Thyroid gland (tissue), 4 donors: ENCODE measurements around the gene FXYD3. TPM values are rescaled to one million over a fixed set of nuclear protein-coding genes. Genes with fewer than 3 reads are reported as not detected.

Experiments used
- DNase-seq, 2 donors: peaks; one replicate each; pipeline ENCODE4 v3.0.0-alpha.2; 2019
- H3K27ac ChIP-seq, 3 donors: fragments of 200-600 bp; sonication (generic); 1 replicate in 2 of 3; 2 replicates in 1 of 3; pipeline ENCODE4 v1.5.1; 2016 to 2019; ENCODE audit warnings: mild to moderate bottlenecking in 1 of 3, moderate library complexity in 1 of 3
- H3K27me3 ChIP-seq: fragments of 200-600 bp; sonication (generic); one replicate; pipeline ENCODE4 v1.5.1; 2019
- H3K36me3 ChIP-seq, 2 donors: fragments of 200-600 bp; sonication (generic); one replicate each; pipeline ENCODE4 v1.5.1; 2016 to 2019
- H3K4me1 ChIP-seq, 2 donors: fragments of 200-600 bp; sonication (generic); one replicate each; pipeline ENCODE4 v1.5.1; 2017 to 2019
- H3K4me3 ChIP-seq, 3 donors: fragments of 200-600 bp; sonication (generic); replicated peaks in 1 of 3; 1 replicate in 2 of 3; 2 replicates in 1 of 3; pipeline ENCODE4 v1.5.1; 2016; ENCODE audit warnings: mild to moderate bottlenecking in 1 of 3
- H3K9me3 ChIP-seq: fragments of 200-600 bp; sonication (generic); one replicate; pipeline ENCODE4 v1.5.1; 2017
- CTCF ChIP-seq, 6 experiments: fragments of 200-600 bp in 3 of 6; fragments of 450-650 bp in 3 of 6; sonication (generic) in 3 of 6; IDR thresholded peaks; one replicate each; pipeline ENCODE4 v1.5.1; 2016 to 2019; ENCODE audit warnings: antibody characterized with exemption in 6 of 6, mild to moderate bottlenecking in 2 of 6, inconsistent platforms in 1 of 6, moderate library complexity in 1 of 6
- POLR2A ChIP-seq, 2 donors: fragments of 450-650 bp; IDR thresholded peaks; one replicate each; pipeline ENCODE4 v1.6.1; 2017; ENCODE audit warnings: antibody characterized with exemption in 2 of 2, mild to moderate bottlenecking in 2 of 2, moderate library complexity in 1 of 2
- WGBS, 2 donors: methylation state at CpG; one replicate each; pipeline ENCODE4 v1.1.5; 2017; 5-methylcytosine and 5-hydroxymethylcytosine counted together
- intact Hi-C: fragments of 100-400 bp; cut with DNase I; formaldehyde crosslinking; loops from one replicate; pipeline ENCODE4 v1.15.1; 2023
- total RNA-seq, 4 donors: library from RNA; depleted of rRNA; stranded (reverse); fragments of >200 nt; gene quantifications; one replicate each; pipeline ENCODE4 v1.2.3, GENCODE V29; 2016

The FXYD3 gene
- total RNA-seq, 4 donors from 2014 or later: 1.1 TPM; not detected in 3

GRCh38 chr19:35069696-35070095 lies 45.9 kb upstream of the FXYD3 start:
- no peak for TF ChIP-seq CTCF (IDR thresholded peaks at IDR 0.05)
- TF ChIP-seq POLR2A (IDR thresholded peaks at IDR 0.05): no peak
- Histone ChIP-seq H3K4me3 (no peak overlapping the region), H3K27ac (no peak overlapping the region), H3K9me3 (no peaks in the 10 kb centered on the region), H3K36me3 (no peaks in the 10 kb centered on the region), H3K4me1 (no peaks in the 10 kb centered on the region), H3K27me3 (no peaks in the 10 kb centered on the region)
- no peak for DNase-seq
- WGBS, 2 donors: 83 to 94% methylated on average over 1 of the region's 1 CpG
- intact Hi-C loops: no loop called here

GRCh38 chr19:35070471-35070870 lies 45.2 kb upstream of the FXYD3 start:
- no peak for DNase-seq
- TF ChIP-seq CTCF (IDR thresholded peaks at IDR 0.05) (no peak), POLR2A (IDR thresholded peaks at IDR 0.05) (no peak)
- Histone ChIP-seq H3K4me1 (no peaks in the 10 kb centered on the region), H3K36me3 (no peaks in the 10 kb centered on the region), H3K27ac (no peak overlapping the region), H3K9me3 (no peaks in the 10 kb centered on the region), H3K27me3 (no peaks in the 10 kb centered on the region), H3K4me3 (no peak overlapping the region)
- intact Hi-C loops: no loop called here
- 93 to 100% methylated on average over 3 of the region's 3 CpGs for WGBS, 2 donors

DNA sequence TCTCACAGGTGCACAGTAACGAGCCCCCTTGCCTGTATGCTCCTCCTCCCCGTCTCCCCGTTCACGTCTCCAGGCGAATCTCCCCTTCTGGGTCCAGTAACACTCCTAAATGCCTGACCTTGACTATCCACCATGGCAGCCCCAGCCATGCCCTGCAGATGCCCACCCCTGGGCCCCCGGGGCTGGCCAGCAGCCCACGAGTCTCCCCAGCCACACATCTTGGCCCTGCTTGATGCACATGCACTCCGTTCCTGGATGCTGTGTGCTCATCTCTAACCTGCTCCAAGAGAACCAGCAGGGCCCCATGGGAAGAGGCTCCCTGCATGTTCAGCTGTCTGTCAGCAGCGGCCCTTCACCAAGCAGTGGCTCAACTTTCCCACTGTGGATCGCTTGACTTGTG lies 42.1 kb upstream of the FXYD3 start:
- no peaks in the 10 kb centered on the region for H3K9me3 ChIP-seq
- no peak overlapping the region for H3K4me3 ChIP-seq
- intact Hi-C loops: no loop called here
- H3K27ac ChIP-seq: no peak overlapping the region
- TF ChIP-seq CTCF (IDR thresholded peaks at IDR 0.05) (no peak), POLR2A (IDR thresholded peaks at IDR 0.05) (no peak)
- H3K27me3 ChIP-seq: no peaks in the 10 kb centered on the region
- DNase-seq: no peak
- no peaks in the 10 kb centered on the region for H3K36me3 ChIP-seq
- H3K4me1 ChIP-seq: no peaks in the 10 kb centered on the region
- WGBS, 2 donors: 76 to 87% methylated on average over 8 to 10 of the region's 10 CpGs

DNA sequence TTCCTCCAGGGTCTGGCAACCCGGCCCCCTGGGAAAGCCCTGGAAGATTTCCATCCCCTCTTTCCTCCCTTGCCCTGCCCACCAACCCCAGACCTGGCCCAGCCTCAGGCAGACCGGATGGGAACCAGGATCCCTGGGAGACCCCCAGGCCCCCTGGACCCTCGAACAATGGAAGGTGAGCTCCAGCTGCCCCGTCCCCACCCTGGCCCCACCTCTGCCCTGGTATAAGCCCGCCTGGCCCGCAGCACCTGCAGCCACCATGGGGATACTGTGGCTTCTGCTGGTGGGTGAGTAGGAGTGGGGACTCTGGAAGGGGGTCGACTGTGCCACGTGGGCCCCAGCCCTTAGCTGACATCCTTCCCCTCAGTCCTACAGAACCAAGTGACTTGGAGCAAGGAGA lies 41.7 kb upstream of the FXYD3 start:
- no peaks in the 10 kb centered on the region for H3K36me3 ChIP-seq
- H3K27me3 ChIP-seq: no peaks in the 10 kb centered on the region
- WGBS, 2 donors: 70 to 88% methylated on average over 3 to 4 of the region's 8 CpGs
- DNase-seq: no peak
- TF ChIP-seq POLR2A (IDR thresholded peaks at IDR 0.05): no peak
- TF ChIP-seq CTCF (IDR thresholded peaks at IDR 0.05): no peak
- no peak overlapping the region for H3K4me3 ChIP-seq
- H3K27ac ChIP-seq: no peak overlapping the region
- intact Hi-C loops: no loop called here
- no peaks in the 10 kb centered on the region for H3K4me1 ChIP-seq
- H3K9me3 ChIP-seq: no peaks in the 10 kb centered on the region

DNA sequence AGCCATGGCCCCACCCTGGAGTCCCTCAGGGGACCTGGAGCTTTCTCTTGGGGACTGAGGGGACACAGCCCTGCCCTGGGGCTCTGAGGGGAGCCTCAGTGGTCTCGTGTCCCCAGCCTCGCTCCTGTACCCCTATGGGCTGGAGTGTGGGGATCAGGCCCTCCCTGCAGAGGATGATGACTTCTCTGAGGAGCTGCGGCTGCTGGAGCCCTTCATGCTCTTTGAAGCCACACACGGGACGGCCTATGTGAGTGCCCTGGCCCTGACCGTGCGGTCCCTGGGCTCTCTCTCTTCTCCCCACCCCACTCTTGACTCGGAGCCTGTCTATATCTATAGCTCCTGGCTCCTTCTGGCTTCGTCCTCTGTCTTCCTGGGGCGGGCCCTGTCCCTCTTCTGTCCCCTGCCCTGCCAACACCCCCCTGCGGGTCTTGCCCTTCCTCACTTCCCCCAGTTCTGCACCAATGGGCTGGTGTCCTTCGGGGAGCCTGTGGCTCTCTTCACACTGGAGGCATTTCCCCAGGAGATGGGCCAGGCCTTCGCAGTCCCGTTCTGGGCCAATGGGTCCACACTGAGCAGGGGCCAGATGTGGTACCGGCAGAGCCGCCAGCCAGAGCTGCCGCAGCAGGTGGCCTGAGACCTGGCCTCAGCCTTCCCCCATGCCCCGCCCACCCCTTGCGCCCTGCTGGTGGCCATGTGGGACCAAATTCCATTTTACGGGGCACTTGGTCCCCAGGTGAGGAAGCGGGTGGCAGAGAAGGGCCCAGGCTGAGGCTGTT lies 41.0 kb upstream of the FXYD3 start:
- no peaks in the 10 kb centered on the region for H3K27me3 ChIP-seq
- no peak overlapping the region for H3K4me3 ChIP-seq
- no peaks in the 10 kb centered on the region for H3K4me1 ChIP-seq
- H3K36me3 ChIP-seq: no peaks in the 10 kb centered on the region
- H3K27ac ChIP-seq: no peak overlapping the region
- intact Hi-C loops: no loop called here
- H3K9me3 ChIP-seq: no peaks in the 10 kb centered on the region
- no peak for DNase-seq
- 84 to 85% methylated on average over 17 to 19 of the region's 21 CpGs for WGBS, 2 donors
- TF ChIP-seq POLR2A (IDR thresholded peaks at IDR 0.05) (no peak), CTCF (IDR thresholded peaks at IDR 0.05) (no peak)
